ENCODE results near the gene HIRA. TPM values are rescaled to one million over a fixed set of nuclear protein-coding genes. Genes with fewer than 3 reads are reported as not detected.
"Not testable (repeated sequence)": the region's sequence is repeated elsewhere in the genome, so short reads cannot be mapped to it uniquely, and the experiment has no call there.

The HIRA gene
- total RNA-seq, 1 donor from 2014 or later: 15.8 TPM

GRCh38 chr22:19461506-19461905 lies 30.0 kb upstream of the HIRA start:
- ATAC-seq: no peak

GRCh38 chr22:19460036-19460435 lies 28.5 kb upstream of the HIRA start:
- no peak for ATAC-seq

- ATAC-seq: no peak
These were observed 26.4 kb upstream of the HIRA start for GRCh38 chr22:19457828-19458428.

- ATAC-seq: no peak
These were observed 25.0 kb upstream of the HIRA start for GRCh38 chr22:19456541-19456940.

- ATAC-seq: no peak
These were observed 24.2 kb upstream of the HIRA start for GRCh38 chr22:19455585-19456370.

GRCh38 chr22:19455033-19455432 lies 23.5 kb upstream of the HIRA start:
- ATAC-seq: no peak

GRCh38 chr22:19454156-19454555 lies 22.6 kb upstream of the HIRA start:
- no peak for ATAC-seq

GRCh38 chr22:19453718-19454117 lies 22.2 kb upstream of the HIRA start:
- no peak for ATAC-seq

- ATAC-seq: no peak
These were observed 20.0 kb upstream of the HIRA start for GRCh38 chr22:19451570-19451969.

- no peak for ATAC-seq
These were observed 19.0 kb upstream of the HIRA start for GRCh38 chr22:19450363-19451175.

- ATAC-seq: no peak
These were observed 17.9 kb upstream of the HIRA start for GRCh38 chr22:19449422-19449767.

GRCh38 chr22:19448739-19449421 lies 17.3 kb upstream of the HIRA start:
- ATAC-seq: no peak

GRCh38 chr22:19448076-19448607 lies 16.6 kb upstream of the HIRA start:
- peak; percentile 58 for ATAC-seq

GRCh38 chr22:19447330-19448075 lies 16.0 kb upstream of the HIRA start, which contains the start of gene C22orf39:
Gene C22orf39 (minus strand): TSS chr22:19447711. CDS start chr22:19447688, 23 bp downstream.
- ATAC-seq: peak; percentile 92

- ATAC-seq: peak; percentile 2
These were observed 15.2 kb upstream of the HIRA start for GRCh38 chr22:19446603-19447329.

GRCh38 chr22:19445279-19445982 lies 13.9 kb upstream of the HIRA start:
- not testable (repeated sequence) for ATAC-seq

GRCh38 chr22:19443544-19444211 lies 12.1 kb upstream of the HIRA start:
- ATAC-seq: no peak

- no peak for ATAC-seq
These were observed 10.6 kb upstream of the HIRA start for GRCh38 chr22:19442166-19442565.

- no peak for ATAC-seq
These were observed 9.1 kb upstream of the HIRA start for GRCh38 chr22:19440411-19441195.
